OCI-LY7 (cell line): ENCODE results near the gene ADGRG6.

Source experiments
- CTCF ChIP-seq: fragments of 200-600 bp; sonication (generic); conservative IDR thresholded peaks from 2 replicates; pipeline ENCODE4 v1.5.1; 2014; ENCODE audit warnings: mild to moderate bottlenecking, antibody characterized with exemption, low read length, moderate library complexity, mixed read lengths
- EZH2phosphoT487 ChIP-seq: fragments of 200-600 bp; sonication (generic); IDR thresholded peaks from 2 replicates; pipeline ENCODE4 v1.6.1; 2018; ENCODE audit warnings: low read depth, borderline replicate concordance, mild to moderate bottlenecking, mixed run types, antibody characterized with exemption, low read length, moderate library complexity, mixed read lengths

- TF ChIP-seq CTCF (no peak), EZH2phosphoT487 (no peak)
Measured at GRCh38 chr6:142279350-142280180, 22.2 kb upstream of the ADGRG6 start.
